Nephron progenitor cell (in vitro differentiated cells): ENCODE results near the gene CCDC47.

Source experiments
- DNase-seq: peaks from one replicate; pipeline ENCODE4 v3.0.0; 2021
- H3K27ac Mint-ChIP-seq: 2 replicates; pipeline ENCODE4 v1.8.0; 2021; ENCODE audit warnings: mild to moderate bottlenecking, moderate library complexity, mixed read lengths
- H3K27me3 Mint-ChIP-seq: 2 replicates; pipeline ENCODE4 v1.8.0; 2021; ENCODE audit warnings: mild to moderate bottlenecking, low read depth, mixed read lengths; ENCODE audit not compliant: poor library complexity
- H3K36me3 Mint-ChIP-seq: 2 replicates; pipeline ENCODE4 v1.8.0; 2021; ENCODE audit warnings: low read depth, mixed read lengths
- H3K4me1 Mint-ChIP-seq: 2 replicates; pipeline ENCODE4 v1.8.0; 2021; ENCODE audit warnings: mixed read lengths
- H3K4me3 Mint-ChIP-seq: 2 replicates; pipeline ENCODE4 v1.8.0; 2021; ENCODE audit warnings: mild to moderate bottlenecking, moderate library complexity, mixed read lengths
- H3K9me3 Mint-ChIP-seq: 2 replicates; pipeline ENCODE4 v1.8.0; 2021; ENCODE audit warnings: mild to moderate bottlenecking, moderate library complexity, mixed read lengths
- CTCF ChIP-seq: fragments of 200-600 bp; sonication (generic); IDR thresholded peaks from 2 replicates; pipeline ENCODE4 v1.5.0; 2021; ENCODE audit warnings: antibody characterized with exemption

CCDC47 gene

GRCh38 chr17:63775420-63775819 is 2.0 kb upstream of the CCDC47 start:
- TF ChIP-seq CTCF: no peak
- Mint-ChIP-seq H3K36me3 (peaks cover 33% of the 10 kb centered on the region), H3K27me3 (peaks cover 3% of the 10 kb centered on the region), H3K9me3 (no peaks in the 10 kb centered on the region), H3K27ac (peak overlapping the region; percentile 100), H3K4me3 (peak overlapping the region; percentile 100), H3K4me1 (peaks cover 37% of the 10 kb centered on the region)
- DNase-seq: no peak

- no peak for DNase-seq
Observed at GRCh38 chr17:63774969-63775265, 1.5 kb upstream of the CCDC47 start.

GRCh38 chr17:63774141-63774968 is 958 bp upstream of the CCDC47 start, which contains the start of gene DDX42:
DDX42 (plus strand) TSS chr17:63774170; CDS start chr17:63787050, 12,880 bp downstream.
- Mint-ChIP-seq H3K36me3 (peaks cover 27% of the 10 kb centered on the region), H3K9me3 (no peaks in the 10 kb centered on the region), H3K27ac (peak within 1 kb of the TSS; percentile 100), H3K4me3 (peak within 1 kb of the TSS; percentile 100), H3K27me3 (peaks cover 3% of the 10 kb centered on the region), H3K4me1 (peaks cover 37% of the 10 kb centered on the region)
- no peak for TF ChIP-seq CTCF
- DNase-seq: peak; percentile 95

More at GRCh38 chr17:63774969-63775265, 1.5 kb upstream of the CCDC47 start:
- Mint-ChIP-seq H3K36me3 (peaks cover 33% of the 10 kb centered on the region), H3K27ac (peak overlapping the region; percentile 100), H3K9me3 (no peaks in the 10 kb centered on the region), H3K4me3 (peak overlapping the region; percentile 100), H3K4me1 (peaks cover 37% of the 10 kb centered on the region), H3K27me3 (peaks cover 3% of the 10 kb centered on the region)
- no peak for TF ChIP-seq CTCF

- Mint-ChIP-seq H3K9me3 (no peaks in the 10 kb centered on the region), H3K4me3 (peak overlapping the region; percentile 100), H3K27ac (peak overlapping the region; percentile 100)
Observed at GRCh38 chr17:63772801-63773271, 561 bp downstream of the CCDC47 start.

GRCh38 chr17:63768433-63768832 is 5.0 kb downstream of the CCDC47 start:
- DNase-seq: no peak
- H3K9me3 Mint-ChIP-seq: no peaks in the 10 kb centered on the region
- H3K36me3 Mint-ChIP-seq: peaks cover 33% of the 10 kb centered on the region
- peaks cover 25% of the 10 kb centered on the region for H3K4me1 Mint-ChIP-seq
- H3K4me3 Mint-ChIP-seq: no peak overlapping the region
- no peaks in the 10 kb centered on the region for H3K27me3 Mint-ChIP-seq
- TF ChIP-seq CTCF: no peak
- H3K27ac Mint-ChIP-seq: no peak overlapping the region

More at GRCh38 chr17:63772801-63773271, 561 bp downstream of the CCDC47 start:
- H3K4me1 Mint-ChIP-seq: peaks cover 39% of the 10 kb centered on the region
- TF ChIP-seq CTCF: no peak
- H3K36me3 Mint-ChIP-seq: peaks cover 14% of the 10 kb centered on the region
- DNase-seq: no peak
- peaks cover 3% of the 10 kb centered on the region for H3K27me3 Mint-ChIP-seq

GRCh38 chr17:63766754-63767153 is 6.6 kb downstream of the CCDC47 start:
- H3K27ac Mint-ChIP-seq: peak overlapping the region; percentile 29
- no peak for DNase-seq
- no peaks in the 10 kb centered on the region for H3K27me3 Mint-ChIP-seq
- no peak for TF ChIP-seq CTCF
- H3K4me3 Mint-ChIP-seq: no peak overlapping the region
- H3K36me3 Mint-ChIP-seq: peaks cover 45% of the 10 kb centered on the region
- H3K9me3 Mint-ChIP-seq: no peaks in the 10 kb centered on the region
- peaks cover 14% of the 10 kb centered on the region for H3K4me1 Mint-ChIP-seq
